Stimulated activated CD4-positive, alpha-beta T cell treated with anti-CD3 and anti-CD28 coated beads, Interleukin-1b, Interleukin-23, amount 100 ng/mL, for 24 hours (primary cell): Measurements from ENCODE around the gene RNPC3.
"Not testable (repeated sequence)": the region's sequence is repeated elsewhere in the genome, so short reads cannot be mapped to it uniquely, and the experiment has no call there.

Experiments
- DNase-seq, 4 experiments: peaks; one replicate each; pipeline ENCODE4 v3.0.0-alpha.2; 2020; ENCODE audit warnings: low read depth in 4 of 4, low spot score in 1 of 4

Gene RNPC3

DNA sequence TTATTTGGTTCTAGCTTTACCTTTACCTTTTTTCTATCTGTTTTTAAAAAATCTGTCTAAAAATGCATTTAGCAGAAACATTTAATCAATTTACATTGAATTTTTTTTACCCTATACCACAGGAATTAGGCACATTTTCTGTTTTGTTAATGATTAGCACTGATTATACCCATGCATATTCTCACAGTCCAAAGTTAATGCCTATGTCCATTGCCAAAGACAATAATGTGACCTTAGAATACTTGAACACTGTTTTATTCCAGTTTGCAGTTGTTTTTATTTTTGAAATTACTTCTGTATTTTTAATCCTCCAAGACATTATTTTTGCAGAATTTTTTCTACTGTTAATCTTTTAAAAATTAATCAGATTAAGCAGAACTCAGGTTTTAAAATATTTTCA, 34.9 kb downstream of the RNPC3 start:
- no peak for DNase-seq

- DNase-seq = not testable (repeated sequence)
Measured at GRCh38 chr1:103561124-103561523, 35.6 kb downstream of the RNPC3 start.

DNA sequence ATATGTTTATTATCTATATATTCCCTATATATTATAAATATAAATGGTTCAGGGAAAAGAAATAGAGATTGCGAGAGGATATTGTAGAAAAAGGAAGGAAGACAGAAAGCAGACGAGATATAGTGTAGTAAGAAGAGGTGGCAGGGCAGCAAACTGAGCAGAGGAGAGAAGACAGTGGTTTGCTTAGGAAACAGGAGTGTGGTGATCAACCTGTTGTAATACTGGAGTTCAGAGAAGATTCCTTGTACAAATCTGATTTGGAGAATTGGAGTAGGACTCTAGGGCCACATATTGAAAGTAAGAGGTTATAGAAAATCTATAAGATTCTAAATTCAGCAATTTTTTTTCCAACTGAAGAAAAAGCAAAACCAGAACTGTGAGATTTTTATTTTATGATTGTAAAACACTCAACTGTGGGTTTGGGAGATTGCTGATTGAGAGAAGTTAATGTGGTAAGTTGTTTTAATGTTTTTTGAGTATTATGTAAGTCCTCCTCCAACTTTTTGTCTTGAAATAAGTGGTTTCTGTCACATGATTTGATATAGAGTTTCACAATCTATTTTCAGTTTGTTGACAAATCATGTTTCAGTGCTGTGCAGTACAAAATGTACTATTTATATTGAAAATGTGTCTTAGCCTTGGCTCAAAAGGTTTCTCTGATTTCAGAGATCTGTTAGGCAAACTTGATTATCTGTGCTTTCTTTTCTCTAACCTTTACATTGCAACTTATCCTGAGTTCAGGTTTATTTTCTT, 36.3 kb downstream of the RNPC3 start:
- DNase-seq = no peak

- DNase-seq = no peak
Measured at GRCh38 chr1:103563056-103563455, 37.6 kb downstream of the RNPC3 start.

GRCh38 chr1:103569493-103569892, 44.0 kb downstream of the RNPC3 start:
- DNase-seq = no peak

- not testable (repeated sequence) for DNase-seq
Measured at GRCh38 chr1:103571289-103571688, 45.8 kb downstream of the RNPC3 start, which contains the start of gene AMY2B. AMY2B (plus strand) TSS chr1:103571589; CDS start chr1:103571603, 14 bp downstream.

DNA sequence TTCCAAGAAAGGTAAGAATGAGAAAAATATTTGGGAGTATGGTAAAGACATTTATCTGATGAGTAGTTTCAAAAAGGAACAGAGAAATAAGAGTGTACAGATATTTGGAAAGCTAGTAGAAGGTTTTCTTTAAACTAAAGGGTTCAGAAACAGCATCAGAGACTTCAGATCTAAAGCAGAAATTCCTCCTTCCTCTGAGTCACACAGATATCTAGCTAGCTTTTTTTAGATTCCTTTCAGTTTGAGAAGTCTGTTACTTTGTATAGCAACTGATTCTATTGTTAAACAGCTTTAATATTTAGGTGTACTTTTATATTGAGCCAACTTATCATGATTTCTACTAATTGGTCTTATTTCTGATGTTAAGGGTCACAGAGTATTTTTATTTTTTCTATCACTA, 50.6 kb downstream of the RNPC3 start:
- DNase-seq = no peak

DNA sequence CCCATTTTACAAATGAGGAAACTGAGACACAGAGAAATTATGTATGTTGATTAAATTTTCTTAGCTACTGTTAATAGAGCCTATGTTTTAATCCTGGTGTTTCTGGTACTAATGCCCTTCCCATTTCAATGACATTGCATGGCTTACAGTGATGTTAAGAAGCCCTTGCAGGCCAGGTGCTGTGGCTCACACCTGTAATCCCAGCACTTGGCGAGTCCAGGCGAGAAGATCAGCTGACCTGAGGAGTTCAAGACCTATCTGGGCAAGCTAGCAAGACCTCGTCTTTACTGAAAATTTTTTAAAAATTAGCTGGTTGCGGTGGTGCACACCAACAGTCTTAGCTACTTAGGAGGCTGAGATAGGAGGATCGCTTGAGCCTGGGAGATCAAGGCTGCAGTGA, 51.3 kb downstream of the RNPC3 start:
- DNase-seq = not testable (repeated sequence)

- no peak for DNase-seq
Measured at GRCh38 chr1:103582464-103582863, 57.0 kb downstream of the RNPC3 start.

- DNase-seq = no peak
Measured at GRCh38 chr1:103583887-103584286, 58.4 kb downstream of the RNPC3 start.

- DNase-seq = no peak
Measured at GRCh38 chr1:103584537-103584936, 59.0 kb downstream of the RNPC3 start.

DNA sequence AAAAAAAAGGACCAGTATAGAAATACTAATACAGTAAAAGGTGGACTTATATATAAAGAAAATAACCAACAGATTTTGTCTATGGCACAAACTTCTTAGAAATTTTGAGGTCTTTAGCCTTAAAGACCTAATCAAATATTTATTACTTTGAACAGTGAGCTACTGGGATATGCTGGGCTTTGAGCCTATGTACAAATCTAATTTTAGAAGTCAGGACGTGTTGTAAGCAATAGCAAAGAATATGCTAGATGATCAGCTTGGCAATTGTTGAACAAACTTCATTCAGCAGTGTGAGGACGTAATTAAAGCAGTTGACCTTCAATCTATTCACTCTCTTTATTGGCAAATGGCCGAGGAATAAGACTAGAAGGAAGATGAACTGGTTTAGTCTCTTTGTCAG, 77.2 kb downstream of the RNPC3 start:
- not testable (repeated sequence) for DNase-seq
